HEK293T (cell line): ENCODE measurements around the gene SALL3.

Experiments
- CTCF ChIA-PET: fragments of 350-600 bp; formaldehyde crosslinking; extraction: SDS; loops from one replicate; lab custom pipeline; 2021; ENCODE audit warnings: antibody characterized with exemption, inconsistent platforms; lab: Yijun Ruan, JAX
- POLR2A ChIA-PET: fragments of 350-600 bp; formaldehyde crosslinking; extraction: SDS; loops from one replicate; lab custom pipeline; 2020; ENCODE audit warnings: antibody characterized with exemption, inconsistent platforms; lab: Yijun Ruan, JAX
- DNase-seq: peaks from one replicate; pipeline ENCODE4 v3.0.0; 2012; ENCODE audit warnings: mixed read lengths; ENCODE audit errors: extremely low spot score
- ARNT ChIP-seq: fragments of 450-650 bp; IDR thresholded peaks from 2 replicates; pipeline ENCODE4 v1.6.1; 2017; ENCODE audit warnings: mild to moderate bottlenecking
- BHLHE40 ChIP-seq: fragments of 450-650 bp; IDR thresholded peaks from 2 replicates; pipeline ENCODE4 v1.6.1; 2016; ENCODE audit warnings: mild to moderate bottlenecking, moderate library complexity, borderline replicate concordance
- CTBP1 ChIP-seq: fragments of 450-650 bp; IDR thresholded peaks from 2 replicates; pipeline ENCODE4 v1.6.1; 2016; ENCODE audit warnings: borderline replicate concordance
- ELF4 ChIP-seq: fragments of 450-650 bp; IDR thresholded peaks from 2 replicates; pipeline ENCODE4 v1.6.1; 2017; ENCODE audit warnings: antibody characterized with exemption
- FOXA1 ChIP-seq: fragments of 450-650 bp; IDR thresholded peaks from 2 replicates; pipeline ENCODE4 v1.6.1; 2016; ENCODE audit warnings: mild to moderate bottlenecking
- FOXK2 ChIP-seq: fragments of 450-650 bp; IDR thresholded peaks from 2 replicates; pipeline ENCODE4 v1.6.1; 2016; ENCODE audit warnings: mild to moderate bottlenecking
- FOXM1 ChIP-seq: fragments of 450-650 bp; IDR thresholded peaks from 2 replicates; pipeline ENCODE4 v1.6.1; 2017; ENCODE audit warnings: mild to moderate bottlenecking, borderline replicate concordance
- HDGF ChIP-seq: fragments of 450-650 bp; IDR thresholded peaks from 2 replicates; pipeline ENCODE4 v1.6.1; 2017; ENCODE audit warnings: antibody characterized with exemption, borderline replicate concordance
- L3MBTL2 ChIP-seq: fragments of 450-650 bp; conservative IDR thresholded peaks from 2 replicates; pipeline ENCODE4 v1.6.1; 2016; ENCODE audit warnings: mild to moderate bottlenecking
- LEF1 ChIP-seq: fragments of 450-650 bp; IDR thresholded peaks from 2 replicates; pipeline ENCODE4 v1.6.1; 2017; ENCODE audit warnings: mild to moderate bottlenecking, borderline replicate concordance
- NFRKB ChIP-seq: fragments of 450-650 bp; IDR thresholded peaks from 2 replicates; pipeline ENCODE4 v1.6.1; 2016; ENCODE audit warnings: mild to moderate bottlenecking, moderate library complexity
- SP1 ChIP-seq: fragments of 450-650 bp; IDR thresholded peaks from 2 replicates; pipeline ENCODE4 v1.6.1; 2017
- SUZ12 ChIP-seq: fragments of 450-650 bp; IDR thresholded peaks from 2 replicates; pipeline ENCODE4 v1.6.1; 2016; ENCODE audit warnings: mild to moderate bottlenecking
- TARDBP ChIP-seq: fragments of 450-650 bp; IDR thresholded peaks from 2 replicates; pipeline ENCODE4 v1.6.1; 2016
- ZNF384 ChIP-seq: fragments of 450-650 bp; IDR thresholded peaks from 2 replicates; pipeline ENCODE4 v1.6.1; 2016
- TF ChIP-seq, protein P1 (sequence below): fragments of 450-650 bp; IDR thresholded peaks from 2 replicates; pipeline ENCODE4 v1.6.1; 2016

Gene SALL3

DNA sequence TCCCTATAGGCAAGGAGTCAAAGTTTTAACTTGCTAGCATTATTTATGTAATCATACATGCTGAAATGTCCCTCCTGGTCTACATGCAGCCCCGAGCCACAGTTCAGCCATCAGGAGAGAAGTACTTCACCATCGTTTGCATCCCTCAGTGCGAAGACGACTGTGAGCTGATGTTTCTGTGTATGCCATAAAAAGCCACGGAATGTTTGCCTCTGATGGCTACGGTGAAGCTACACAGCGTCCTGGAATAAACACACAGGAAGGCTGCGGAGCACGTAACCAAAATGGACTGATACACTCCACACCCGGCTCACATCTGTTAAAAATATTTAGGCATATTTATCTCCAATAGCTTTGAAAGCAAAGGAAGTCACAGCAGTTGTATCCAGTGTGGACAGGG, 4.3 kb upstream of the SALL3 start:
- ChIA-PET CTCF (no interaction called here), POLR2A (no interaction called here)
- no peak for TF ChIP-seq NFRKB
- TF ChIP-seq, protein P1, sequence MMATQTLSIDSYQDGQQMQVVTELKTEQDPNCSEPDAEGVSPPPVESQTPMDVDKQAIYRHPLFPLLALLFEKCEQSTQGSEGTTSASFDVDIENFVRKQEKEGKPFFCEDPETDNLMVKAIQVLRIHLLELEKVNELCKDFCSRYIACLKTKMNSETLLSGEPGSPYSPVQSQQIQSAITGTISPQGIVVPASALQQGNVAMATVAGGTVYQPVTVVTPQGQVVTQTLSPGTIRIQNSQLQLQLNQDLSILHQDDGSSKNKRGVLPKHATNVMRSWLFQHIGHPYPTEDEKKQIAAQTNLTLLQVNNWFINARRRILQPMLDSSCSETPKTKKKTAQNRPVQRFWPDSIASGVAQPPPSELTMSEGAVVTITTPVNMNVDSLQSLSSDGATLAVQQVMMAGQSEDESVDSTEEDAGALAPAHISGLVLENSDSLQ = no peak
- TF ChIP-seq FOXA1 = no peak
- TF ChIP-seq FOXM1 = no peak
- no peak for TF ChIP-seq HDGF
- no peak for TF ChIP-seq SP1
- TF ChIP-seq FOXK2 = no peak
- TF ChIP-seq ZNF384 = no peak
- no peak for TF ChIP-seq TARDBP
- TF ChIP-seq BHLHE40 = no peak
- no peak for TF ChIP-seq SUZ12
- no peak for TF ChIP-seq LEF1
- TF ChIP-seq ARNT = no peak
- no peak for TF ChIP-seq ELF4
- TF ChIP-seq CTBP1 = no peak
- TF ChIP-seq L3MBTL2 = no peak
- DNase-seq = no peak

DNA sequence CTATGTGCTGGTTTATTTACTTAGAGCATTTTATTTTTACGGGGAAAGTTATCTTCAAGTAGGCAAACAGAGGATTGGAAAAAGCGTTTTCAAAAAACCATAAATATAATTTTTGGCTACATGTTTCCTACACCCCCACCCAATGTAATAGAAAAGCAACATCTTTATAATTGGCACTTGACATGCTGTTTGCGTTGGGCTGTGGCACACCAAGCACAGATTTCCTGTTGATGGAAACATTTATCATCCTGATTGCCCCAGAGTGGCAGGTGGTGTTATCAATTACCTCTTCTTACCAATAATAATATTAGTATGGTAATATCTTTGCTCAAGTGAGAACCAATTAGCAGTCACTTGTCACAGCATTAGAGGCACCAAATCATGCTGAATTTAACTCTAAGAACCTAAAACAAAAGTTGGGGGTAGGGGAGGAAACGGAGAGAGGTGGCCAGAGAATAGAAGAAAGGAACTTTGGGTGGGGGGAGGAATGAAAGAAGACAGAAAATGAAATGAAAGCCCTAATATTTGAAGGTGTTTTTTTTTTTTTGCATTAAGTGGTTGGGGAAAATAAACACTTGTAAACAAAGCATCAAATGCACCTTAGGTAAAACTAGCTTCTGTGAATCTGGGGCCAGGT, 3.8 kb upstream of the SALL3 start:
- DNase-seq = no peak
- CTCF ChIA-PET = no interaction called here
- TF ChIP-seq FOXA1 (no peak), L3MBTL2 (no peak), ZNF384 (no peak), ARNT (no peak), TARDBP (no peak), HDGF (no peak), SUZ12 (no peak), ELF4 (no peak), LEF1 (no peak), BHLHE40 (no peak), FOXM1 (no peak), SP1 (no peak), FOXK2 (no peak), NFRKB (no peak)
- TF ChIP-seq, protein P1 = no peak
- POLR2A ChIA-PET = no interaction called here

DNA sequence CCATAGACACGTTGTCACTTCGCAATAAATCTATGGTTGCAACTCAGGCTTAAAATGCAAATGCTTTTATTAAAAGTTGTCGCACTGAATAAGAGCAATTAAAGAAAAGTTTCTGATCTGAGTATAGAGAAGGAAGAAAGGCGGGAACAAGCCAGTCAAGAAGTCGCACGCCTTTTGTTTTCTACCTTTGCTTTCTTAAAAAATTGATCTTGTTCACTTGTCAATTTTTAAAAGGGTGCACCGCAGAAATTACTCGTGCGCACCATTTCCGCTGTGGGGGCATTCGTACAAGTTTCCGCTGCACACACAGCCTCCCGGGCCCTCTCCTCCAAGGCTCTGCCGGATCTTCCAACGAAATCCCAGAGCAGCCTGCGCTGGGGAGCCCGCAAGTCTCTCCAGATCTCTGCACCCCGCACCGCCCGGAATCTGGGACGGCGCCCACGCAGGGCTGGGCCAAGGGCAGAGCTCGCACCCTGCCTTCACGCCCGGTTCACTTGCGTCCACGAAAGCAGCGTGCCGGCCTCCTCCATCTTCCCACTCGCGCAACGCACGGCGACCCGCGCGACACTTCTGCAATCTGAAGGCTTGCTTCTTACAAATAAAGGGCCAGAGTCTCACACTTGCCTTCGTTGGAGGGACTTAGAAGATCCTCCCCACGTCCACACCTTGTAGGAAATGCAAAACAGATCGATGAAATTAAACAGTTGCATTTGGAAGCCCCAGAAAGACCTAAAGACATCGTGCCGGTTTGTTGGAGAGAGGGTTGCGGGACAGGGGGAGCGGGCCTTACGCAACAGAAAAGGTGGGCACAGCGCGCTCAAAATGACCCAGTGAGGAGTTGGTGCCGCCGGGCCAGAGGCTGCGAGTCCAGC, 2.6 kb upstream of the SALL3 start:
- no peak for TF ChIP-seq HDGF
- no peak for TF ChIP-seq SP1
- no peak for TF ChIP-seq ARNT
- TF ChIP-seq FOXA1 = no peak
- TF ChIP-seq L3MBTL2 = no peak
- no peak for TF ChIP-seq ELF4
- TF ChIP-seq CTBP1 = no peak
- no peak for TF ChIP-seq ZNF384
- no peak for TF ChIP-seq NFRKB
- TF ChIP-seq FOXK2 = no peak
- TF ChIP-seq, protein P1 = no peak
- no peak for TF ChIP-seq BHLHE40
- no peak for TF ChIP-seq TARDBP
- TF ChIP-seq LEF1 = no peak
- no peak for TF ChIP-seq FOXM1
- no peak for TF ChIP-seq SUZ12
- POLR2A ChIA-PET = no interaction called here
- DNase-seq = no peak
- CTCF ChIA-PET = no interaction called here

DNA sequence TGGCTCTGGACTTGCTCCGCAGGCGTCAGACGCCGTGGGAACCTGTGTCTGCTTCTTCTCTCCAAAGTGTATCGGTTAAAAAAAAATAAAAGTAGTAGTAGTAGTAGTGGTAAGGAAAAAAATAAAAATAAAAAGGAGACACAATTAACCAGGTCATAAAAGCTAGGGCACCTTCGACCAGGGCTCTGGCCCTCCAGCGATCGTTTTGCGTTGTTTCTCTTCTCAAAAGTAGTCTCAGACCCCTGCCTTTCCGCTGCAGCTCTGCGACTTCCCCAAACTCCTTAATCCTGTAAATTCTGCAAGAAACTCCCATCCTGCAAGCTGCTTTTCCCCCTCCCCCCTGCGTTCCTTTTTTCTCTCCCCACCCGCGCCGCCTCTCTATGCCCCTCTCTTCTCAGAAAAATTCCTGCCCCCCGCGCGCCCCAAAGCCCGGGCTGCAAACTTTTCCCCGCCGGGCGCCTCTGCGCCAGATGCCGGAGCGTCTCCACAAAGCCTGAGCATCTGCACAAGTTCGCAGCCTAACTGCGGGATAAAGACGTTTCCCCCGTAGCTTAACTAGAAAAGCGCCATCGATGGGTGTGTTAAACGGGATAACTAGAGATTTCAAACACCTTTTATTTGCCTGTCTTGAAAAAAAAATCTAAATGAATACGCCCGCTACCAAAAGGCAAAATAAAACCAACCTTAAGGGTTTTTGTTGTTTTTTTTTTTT, 1.8 kb upstream of the SALL3 start:
- no peak for DNase-seq
- TF ChIP-seq HDGF = no peak
- no peak for TF ChIP-seq FOXM1
- TF ChIP-seq NFRKB = no peak
- no peak for TF ChIP-seq TARDBP
- no peak for TF ChIP-seq L3MBTL2
- no peak for TF ChIP-seq ZNF384
- no peak for TF ChIP-seq ARNT
- TF ChIP-seq SP1 = no peak
- no peak for TF ChIP-seq LEF1
- TF ChIP-seq FOXA1 = no peak
- TF ChIP-seq BHLHE40 = no peak
- TF ChIP-seq, protein P1 = no peak
- no peak for TF ChIP-seq SUZ12
- no peak for TF ChIP-seq ELF4
- TF ChIP-seq FOXK2 = no peak
- no peak for TF ChIP-seq CTBP1
- CTCF ChIA-PET = no interaction called here
- POLR2A ChIA-PET = no interaction called here
